ENCODE results near the gene CBX5.

DNA sequence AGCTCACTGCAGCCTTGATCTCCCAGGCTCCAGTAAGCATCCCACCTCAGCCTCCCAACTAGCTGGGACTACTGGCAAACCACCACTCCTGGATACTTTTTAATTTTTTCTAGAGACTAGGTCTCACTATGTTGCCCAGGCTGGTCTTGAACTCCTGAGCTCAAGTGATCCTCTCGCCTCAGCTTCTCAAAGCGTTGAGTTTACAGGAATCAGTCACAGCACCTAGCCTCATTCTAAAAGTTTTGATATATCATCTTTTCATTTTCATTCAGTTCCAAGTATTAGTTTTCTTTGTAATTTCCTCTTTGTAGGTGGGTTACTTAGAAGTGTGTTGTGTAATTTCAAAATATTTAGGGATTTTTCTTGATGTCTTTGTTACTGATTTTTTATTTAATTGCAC, 9.6 kb downstream of the CBX5 start:
- TF ChIP-seq POLR2A (IDR thresholded peaks at IDR 0.05) = no peak
- TF ChIP-seq, protein P1, sequence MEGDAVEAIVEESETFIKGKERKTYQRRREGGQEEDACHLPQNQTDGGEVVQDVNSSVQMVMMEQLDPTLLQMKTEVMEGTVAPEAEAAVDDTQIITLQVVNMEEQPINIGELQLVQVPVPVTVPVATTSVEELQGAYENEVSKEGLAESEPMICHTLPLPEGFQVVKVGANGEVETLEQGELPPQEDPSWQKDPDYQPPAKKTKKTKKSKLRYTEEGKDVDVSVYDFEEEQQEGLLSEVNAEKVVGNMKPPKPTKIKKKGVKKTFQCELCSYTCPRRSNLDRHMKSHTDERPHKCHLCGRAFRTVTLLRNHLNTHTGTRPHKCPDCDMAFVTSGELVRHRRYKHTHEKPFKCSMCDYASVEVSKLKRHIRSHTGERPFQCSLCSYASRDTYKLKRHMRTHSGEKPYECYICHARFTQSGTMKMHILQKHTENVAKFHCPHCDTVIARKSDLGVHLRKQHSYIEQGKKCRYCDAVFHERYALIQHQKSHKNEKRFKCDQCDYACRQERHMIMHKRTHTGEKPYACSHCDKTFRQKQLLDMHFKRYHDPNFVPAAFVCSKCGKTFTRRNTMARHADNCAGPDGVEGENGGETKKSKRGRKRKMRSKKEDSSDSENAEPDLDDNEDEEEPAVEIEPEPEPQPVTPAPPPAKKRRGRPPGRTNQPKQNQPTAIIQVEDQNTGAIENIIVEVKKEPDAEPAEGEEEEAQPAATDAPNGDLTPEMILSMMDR (IDR thresholded peaks at IDR 0.05) = no peak

Measured in lower leg skin (tissue), 3 donors.